Medulla oblongata (tissue), 1 donor: ENCODE data around the gene MAPK12.
"Not testable (repeated sequence)": the region's sequence is repeated elsewhere in the genome, so short reads cannot be mapped to it uniquely, and the experiment has no call there.

ENCODE experiments used
- DNase-seq: peaks from one replicate; pipeline ENCODE4 v3.0.0-alpha.2; 2015; ENCODE audit errors: extremely low spot score

Gene MAPK12

DNA sequence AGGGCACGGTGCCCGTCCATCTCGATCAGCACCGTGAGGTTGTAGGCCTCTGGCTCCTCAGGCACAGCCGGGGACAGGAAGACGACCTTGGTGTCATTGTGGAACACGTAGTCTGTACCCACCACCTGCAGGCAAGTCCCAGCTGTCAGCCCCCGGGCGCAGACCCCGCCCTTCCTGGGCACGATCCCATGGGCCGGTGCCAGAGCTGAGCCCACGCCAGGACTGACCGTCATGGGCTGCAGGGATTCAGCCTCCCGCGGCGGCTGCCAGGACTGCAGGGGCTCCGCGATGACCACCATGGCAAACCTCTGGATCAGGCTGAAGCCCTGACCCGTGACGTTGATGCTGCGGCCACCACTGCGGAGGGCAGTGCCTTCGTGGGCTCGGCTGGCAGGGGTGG, 20.5 kb upstream of the MAPK12 start:
- DNase-seq, result no peak

DNA sequence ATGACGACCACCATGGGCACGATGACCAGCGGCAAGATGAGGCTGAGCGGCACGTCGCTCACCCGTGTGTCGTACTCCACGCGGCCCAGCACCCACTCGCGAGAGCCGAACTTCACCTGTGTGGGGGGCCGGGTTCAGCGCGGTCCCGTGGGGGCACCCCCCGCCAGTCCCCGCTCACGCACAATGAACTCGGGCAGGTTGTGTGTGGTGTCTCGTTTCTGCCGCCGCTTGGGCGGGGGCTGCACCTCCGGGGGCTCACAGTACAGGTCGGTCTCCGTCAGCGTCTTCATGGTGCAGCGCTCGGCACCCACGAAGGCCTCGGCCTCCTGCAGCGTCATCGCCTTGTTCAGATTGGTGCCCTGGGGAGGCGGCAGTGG, 19.9 kb upstream of the MAPK12 start:
- DNase-seq, result no peak

DNA sequence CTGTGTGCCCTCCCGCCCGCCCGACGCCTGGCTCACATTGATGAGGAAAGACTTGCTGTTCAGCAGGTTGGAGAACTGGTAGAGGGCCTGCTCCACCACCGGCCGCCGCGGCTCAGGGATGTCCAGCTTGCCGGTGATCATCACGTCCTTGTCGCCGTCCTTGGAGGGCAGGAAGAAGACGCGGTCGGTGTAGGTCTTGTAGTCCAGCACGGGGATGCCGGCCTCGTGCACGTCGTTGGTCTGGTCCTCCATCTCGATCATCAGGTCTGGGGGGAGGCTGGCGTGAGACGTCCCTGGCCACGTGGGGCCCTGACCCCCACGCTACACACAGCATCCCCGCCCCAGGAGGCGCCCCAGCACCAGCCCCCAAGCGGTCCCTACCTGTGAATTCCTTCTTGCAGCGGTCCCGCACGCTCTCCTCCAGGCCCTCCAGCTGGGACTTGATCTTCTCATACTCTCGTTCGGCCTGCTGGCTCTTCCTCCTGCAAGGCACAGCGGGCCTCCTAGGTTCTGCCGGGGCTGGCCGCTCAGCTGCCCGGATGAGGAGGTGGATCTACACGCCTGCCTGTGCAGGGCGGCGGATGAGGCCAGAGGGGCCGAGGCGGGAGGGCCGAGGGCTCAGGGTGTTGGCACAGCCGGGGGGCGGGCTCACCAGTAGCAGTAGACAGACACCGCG, 19.4 kb upstream of the MAPK12 start:
- DNase-seq, result no peak

DNA sequence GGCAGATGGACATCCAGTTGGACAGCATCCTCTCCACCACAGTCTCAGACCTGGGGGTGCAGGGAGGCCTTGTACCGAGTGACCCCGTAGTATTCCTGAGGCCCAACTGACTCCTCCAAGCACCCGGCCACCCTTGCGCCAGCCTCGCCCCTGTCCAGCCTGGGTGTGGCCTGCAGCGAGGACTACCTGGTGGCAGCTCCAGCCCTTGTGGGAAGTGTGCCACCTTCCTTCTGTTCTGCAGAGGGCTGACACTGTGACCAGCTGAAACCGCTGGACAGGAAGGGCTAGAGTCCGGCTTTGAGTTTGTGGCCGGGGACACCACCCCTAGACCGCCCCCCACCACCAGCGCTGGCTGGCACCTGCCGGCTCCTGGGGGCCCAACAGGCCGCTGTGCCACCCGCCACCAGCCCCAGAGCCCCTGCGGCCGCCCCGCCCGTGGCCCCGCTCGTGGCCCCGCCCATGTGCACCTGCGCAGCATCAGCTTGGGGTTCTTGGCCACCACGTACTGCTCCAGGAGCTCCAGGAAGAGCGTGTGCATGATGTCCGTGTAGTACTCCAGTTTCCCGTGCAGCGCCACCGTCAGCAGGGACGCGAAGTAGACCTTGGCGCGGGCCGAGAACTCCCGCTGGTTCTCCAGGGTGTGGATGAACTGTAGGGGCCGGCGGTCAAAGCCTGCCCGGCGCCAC, 18.7 kb upstream of the MAPK12 start:
- no peak for DNase-seq

DNA sequence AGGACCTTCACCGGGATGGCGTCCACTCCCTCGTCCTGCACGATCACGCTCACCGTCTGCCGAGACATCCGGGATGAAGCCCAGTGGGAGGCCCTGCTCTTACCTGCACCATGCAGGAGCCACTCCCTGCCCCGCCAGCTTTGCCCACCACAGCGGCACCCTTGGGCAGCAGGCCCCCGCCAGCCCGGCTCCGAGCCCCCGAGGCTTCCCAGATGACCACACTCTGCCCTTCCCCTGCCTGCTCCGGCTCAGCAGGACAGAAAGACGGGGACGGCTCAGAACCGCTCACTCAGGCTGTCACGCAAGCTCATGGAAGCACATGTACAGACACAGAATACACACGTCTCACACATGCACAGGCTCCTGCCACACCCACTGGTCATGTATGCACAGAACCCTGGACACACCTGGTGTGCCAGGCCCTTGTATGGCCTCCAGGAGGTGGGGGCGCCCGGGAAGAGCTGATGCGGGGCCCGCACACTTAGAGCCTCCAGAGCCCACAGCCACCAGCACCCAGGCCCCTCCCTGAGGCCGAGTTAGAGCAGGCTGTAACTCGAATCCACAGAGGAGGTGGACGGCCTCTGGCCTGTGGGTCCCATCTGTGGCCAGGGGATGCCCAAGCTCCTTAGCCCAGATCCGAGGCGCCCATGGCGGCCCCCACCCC, 17.6 kb upstream of the MAPK12 start:
- no peak for DNase-seq

DNA sequence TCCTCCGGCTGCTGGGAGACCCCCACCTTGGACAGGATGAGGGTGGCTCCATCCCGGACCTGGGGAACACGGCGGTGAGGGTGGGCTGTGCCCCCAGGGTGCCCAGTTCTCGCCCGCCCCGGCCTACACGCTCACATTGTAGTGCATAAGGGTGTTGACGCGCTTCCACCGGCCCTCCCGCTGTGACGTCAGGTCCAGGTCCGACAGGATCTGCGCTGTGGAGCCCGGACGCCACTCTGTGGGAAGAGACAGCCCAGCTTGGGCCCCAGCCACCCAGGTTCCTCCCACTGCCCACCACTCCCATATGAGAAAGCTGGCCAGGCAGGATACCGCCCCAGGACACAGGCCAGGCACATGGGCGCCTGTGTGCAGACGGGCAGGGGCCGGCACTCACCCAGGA, 17.0 kb upstream of the MAPK12 start:
- DNase-seq, result no peak

DNA sequence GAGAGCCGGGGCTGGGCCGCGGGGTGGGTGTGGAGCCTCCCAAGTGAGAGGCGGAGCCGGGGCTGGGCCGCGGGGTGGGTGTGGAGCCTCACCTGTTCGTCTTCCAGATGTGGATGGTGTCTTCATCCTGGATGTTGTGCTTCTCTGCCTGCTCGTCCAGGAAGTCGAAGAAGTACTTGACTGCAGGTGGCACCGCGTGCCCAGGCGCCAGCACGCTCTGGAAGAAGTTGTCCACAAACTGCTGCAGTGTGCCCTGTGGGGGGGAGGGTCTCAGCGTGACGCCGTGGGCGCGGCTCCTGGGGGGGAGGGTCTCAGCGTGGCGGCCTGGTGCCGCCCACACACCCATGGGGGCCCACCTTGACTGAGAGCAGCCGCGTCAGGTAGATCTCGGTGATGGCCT, 16.3 kb upstream of the MAPK12 start:
- no peak for DNase-seq

DNA sequence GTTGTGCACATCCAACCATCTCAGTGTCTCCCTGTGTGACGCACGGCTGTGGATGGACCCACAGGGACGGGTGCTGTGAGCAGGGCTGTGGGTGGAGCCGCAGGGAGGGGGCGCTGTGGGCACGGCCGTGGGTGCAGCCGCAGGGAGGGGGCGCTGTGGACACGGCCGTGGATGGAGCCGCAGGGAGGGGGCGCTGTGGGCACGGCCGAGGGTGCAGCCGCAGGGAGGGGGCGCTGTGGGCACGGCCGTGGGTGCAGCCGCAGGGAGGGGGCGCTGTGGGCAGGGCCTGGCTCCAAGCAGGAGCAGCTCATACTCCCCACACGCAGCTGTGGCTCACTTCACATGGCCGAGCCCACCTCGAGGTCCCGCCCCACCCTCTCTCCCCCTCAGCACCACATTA, 14.7 kb upstream of the MAPK12 start:
- peak; percentile 83 for DNase-seq

DNA sequence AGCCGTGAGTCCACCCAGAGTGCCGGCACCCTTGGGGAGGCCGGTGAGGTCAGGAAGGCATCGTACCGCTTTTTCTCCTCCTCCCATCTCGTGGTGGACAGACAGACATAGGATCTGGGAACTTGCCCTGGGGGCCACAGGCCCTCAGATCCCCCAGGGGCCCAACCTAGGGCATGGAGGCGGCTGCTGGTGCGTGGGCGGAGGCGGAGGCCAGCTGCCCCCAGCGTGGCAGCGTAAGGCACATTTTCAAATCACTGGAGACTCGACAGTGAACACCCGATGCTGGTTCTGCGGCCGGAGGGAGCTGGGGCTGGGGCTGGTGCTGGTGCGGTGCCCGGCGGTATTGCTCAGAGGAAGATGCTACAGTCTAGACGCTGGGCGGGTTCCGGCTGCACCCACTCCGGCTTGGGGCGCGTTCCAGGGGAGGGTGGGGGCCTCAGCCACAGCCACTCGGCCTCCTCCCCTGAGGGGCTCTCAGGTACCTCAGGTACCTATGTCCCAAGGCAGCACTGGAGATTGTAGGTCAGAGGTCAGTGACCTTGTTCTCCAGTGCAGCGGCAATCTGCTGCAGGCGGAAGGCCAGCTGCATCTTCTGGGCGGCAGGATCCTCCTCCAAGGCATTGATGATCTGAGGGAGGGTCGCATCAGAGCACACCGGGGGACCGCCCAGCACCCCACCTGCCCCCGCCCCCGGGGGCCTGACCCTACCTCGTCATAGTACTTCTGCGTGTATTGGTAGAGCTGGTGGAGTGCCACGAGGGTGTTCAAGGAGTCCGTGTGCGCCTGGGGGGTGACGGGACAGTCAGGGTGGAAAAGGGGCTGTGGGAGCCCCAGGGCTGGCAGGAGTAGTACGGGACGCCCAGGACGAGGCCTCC, 13.9 kb upstream of the MAPK12 start:
- no peak for DNase-seq

DNA sequence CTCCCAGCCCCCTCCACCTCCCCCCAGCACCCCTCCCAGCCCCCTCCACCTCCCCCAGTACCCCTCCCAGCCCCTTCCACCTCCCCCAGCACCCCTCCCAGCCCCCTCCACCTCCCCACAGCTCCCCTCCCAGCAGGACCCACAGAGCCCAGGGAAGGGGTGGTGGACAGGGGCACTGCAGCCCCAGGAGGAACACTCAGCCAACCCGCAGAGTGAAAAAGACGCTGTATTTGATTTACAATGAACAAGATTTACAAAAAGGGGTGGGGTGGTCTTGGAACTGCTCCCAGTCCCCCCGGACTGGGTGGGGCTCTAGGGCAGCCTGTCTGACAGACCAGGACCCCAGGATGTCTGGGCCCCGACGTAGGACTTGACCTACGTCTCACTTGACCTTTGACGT, 13.3 kb upstream of the MAPK12 start:
- no peak for DNase-seq

DNA sequence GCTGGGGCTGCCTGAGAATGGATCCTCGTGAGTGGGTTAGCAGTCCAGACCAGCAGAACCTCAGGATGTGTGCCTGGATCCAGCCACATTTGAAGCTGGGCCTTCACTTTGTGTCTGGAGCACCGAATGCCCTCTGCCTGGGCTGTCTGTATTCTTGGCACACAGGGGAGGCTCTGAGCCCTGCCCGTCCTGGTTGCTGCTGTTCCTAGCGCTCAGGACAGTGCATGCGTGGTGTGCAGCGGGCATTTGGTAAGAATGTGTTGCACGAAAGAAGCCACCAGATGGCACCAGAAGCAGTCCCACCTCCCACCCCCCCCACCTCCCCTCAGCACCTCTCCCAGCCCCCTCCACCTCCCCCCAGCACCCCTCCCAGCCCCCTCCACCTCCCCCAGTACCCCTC, 12.8 kb upstream of the MAPK12 start:
- DNase-seq, result peak; percentile 65

DNA sequence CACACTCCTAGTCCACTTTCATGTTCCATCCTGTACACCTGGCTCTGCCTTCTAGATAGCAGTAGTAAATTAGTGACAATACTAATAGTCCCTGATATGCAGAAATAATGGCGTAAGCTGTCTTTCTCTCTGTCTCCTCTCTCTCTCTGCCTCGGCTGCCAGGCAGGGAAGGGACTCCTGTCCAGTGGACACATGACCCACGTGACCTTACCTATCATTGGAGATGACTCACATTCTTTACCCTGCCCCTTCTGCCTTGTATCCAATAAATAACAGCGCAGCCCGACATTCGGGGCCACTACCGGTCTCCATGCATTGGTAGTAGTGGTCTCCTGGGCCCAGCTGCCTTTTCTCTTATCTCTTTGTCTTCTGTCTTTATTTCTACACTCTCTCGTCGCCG, 12.3 kb upstream of the MAPK12 start:
- not testable (repeated sequence) for DNase-seq

DNA sequence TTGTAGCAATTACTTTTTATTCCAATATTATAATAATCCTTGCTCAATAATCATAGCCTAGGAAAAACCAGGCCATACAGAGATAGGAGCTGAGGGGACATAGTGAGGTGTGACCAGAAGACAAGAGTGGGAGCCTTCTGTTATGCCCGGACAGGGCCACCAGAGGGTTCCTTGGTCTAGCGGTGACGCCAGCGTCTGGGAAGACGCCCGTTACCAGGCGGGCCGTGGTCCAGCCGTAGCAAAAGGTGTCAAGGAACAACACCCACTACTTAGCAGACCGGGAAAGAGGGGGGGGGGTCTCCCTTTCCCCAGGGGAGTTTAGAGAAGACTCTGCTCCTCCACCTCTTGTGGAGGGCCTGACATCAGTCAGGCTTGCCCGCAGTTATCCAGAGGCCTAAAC, 11.9 kb upstream of the MAPK12 start:
- not testable (repeated sequence) for DNase-seq

DNA sequence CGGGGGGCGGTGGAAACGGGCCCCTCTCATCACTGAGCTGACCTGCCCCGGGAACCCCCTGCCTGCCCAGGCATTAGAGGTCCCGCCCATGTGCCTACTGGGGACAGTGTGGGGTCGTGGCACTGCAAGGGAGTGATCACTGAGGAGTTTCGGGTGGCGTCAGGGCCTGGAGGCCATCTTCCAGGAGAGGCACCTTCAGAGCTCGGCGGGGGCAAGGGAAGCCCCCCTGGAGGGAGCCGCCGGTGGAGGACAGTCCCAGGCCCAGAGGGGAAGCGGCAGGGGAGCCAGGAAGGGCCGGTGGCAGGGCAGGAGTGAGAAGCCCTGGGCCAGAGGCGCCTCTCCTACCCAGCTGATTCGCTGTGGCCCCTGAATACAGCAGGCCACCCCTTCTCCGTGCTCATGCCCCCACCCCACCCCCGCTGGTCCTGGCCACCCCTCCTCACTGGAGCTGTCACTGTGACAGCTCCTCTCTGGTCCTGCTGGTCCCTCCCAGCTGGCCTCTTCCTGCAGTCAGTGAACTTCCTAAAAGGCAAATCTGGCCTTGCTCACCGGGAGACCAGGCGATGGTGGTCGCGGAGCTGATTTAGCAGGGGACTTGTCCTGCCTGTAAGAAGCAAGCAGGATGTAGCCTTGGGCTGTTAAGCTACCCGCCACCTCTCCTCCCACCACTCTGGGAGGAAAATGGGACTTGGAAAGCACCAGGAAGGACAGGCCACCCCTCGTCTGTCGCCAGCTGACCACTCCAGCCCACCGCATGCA, 10.7 kb upstream of the MAPK12 start:
- no peak for DNase-seq

DNA sequence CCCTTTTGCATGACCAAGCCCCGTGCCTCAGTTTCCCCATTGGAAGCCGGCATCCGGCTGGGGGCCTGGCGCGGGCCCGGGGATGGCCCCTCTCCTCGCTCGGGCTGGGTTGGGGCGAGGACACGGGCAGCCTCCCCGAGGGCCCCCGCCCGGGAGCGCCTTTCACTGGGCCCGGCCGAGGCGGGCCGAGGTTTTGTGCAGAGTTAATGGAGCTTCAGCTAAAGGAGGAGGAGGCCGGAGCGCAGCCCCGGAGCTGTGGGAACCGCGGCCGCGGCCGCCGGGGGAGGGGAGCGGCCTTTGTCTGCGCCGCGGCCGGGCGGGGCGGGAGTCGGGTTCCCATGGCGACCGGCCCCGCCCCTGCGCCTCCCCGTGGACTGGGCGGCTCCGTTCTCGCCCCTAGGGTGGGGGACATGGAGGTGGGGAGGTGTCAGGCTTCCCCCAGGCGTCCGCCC, 10.1 kb upstream of the MAPK12 start:
- DNase-seq, result peak; percentile 47

DNA sequence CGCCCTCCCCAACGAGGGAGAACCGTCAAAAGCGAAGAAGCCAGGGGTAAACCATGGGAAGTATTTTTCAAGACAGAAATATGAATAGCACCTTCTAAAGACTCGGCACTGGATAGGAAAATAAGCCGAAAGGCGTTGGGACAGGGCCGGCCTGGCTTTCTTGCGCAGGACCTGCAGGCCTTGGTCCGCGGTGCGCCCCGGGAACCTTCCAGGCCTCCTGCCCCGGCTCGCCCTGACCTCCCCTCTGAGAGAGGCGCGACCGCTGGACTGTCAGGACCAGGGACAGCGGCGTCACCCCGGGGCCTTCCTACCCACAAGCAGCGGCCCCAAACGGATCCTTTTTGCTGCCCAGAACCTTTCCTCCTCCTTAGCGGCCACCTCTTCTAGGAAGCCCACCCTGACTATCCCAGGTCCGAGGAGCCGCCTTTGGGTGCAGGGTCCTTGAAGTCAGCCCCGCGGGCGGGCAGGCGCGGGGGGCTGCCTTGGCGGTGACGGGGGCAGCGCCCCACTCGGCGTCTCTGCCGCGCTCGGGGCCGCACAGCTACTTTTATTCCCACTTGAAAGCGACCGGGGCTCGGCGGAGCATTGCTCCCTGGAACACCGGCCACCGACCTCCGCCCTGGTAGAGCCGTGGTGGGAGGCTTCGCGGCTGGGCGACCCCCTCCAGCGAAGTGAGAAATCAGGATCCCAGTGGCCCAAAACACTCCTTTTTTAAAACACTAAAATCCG, 9.3 kb upstream of the MAPK12 start:
- DNase-seq, result no peak

DNA sequence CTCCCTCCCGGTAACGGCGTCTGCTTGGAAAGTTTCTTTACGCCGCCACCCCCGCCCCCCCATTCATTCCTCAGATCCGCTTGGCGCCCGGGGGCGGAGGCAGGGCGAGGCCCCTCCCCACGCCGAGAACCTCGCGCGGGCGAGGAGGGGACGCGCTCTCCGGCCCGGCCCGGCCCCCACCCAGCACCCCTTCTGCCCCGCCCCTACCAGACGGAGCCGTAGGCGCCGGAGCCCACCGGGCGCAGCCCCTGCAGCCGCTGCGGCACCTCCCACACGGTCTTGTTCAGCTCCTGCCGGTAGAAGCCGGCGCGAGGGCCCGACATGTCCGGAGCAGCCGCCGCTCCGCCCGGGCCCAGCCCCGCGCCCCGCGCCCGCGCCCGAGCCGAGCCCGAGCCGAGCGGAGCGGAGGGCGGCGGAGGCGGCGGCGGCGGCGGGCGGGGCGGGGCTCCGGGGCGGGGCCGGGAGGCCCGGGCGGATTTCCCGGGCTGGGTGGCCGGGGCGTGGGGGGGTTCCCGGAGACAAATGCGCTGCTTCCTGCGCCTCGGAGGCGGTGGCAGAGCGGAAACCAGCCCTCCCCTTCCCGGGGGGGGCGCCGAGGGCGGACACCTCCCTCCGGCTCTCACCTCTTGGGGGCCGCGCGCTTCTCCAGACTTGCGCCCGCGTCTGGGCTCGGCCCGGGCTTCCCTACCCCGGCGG, 8.6 kb upstream of the MAPK12 start, which contains the start of gene MAPK11:
MAPK11 (minus strand) TSS at position 411 of the 696 bp plus-strand sequence; CDS start at position 323, 88 bp downstream.
- DNase-seq, result no peak

DNA sequence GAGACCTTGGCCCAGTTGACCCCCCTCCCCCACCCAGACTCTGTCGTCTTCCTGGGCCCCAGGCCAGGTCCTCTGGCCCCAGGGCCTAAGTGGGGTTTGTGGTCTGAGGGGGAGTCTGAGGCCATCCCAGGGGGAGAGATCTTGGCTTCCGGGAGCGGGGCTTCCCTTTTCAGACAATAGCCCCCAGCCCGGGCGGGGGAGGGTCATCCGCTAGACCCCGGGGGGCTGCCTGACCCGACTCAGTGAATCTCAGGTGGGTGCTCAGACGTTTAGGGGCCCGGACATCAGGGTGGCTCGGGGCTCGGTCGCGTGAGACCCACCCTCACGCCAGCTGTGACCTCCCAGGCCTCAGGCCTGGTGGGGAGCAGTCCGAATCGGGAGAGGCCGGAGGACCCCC, 8.1 kb upstream of the MAPK12 start:
- no peak for DNase-seq

DNA sequence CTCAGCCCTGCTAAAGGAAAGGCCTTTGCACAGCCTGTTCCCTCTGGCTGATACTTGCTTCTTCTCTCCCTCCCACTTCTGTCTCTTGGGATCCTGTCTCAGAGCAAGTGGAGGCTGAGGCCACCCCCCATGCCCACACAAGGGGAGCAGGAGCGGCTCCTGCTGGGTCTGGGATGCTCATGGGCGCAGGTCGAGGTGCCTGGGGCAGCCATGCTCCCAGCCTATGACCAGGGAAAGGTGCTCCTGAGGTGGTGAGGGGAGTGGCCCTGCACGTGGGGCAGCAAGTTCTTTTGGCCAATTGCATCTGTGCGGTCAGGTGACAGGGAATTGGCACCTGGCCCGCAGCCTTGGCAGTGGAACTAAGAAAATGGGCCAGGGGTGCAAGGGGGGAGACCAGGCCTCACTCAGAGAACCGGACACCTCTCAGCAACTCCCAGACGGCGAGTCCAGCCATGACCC, 7.2 kb upstream of the MAPK12 start:
- DNase-seq, result no peak
